Panc1 (cell line): Measurements from ENCODE around the gene IDUA. TPM values are rescaled to one million over a fixed set of nuclear protein-coding genes. Genes with fewer than 3 reads are reported as not detected.

Source experiments
- ATAC-seq: fragments of 200-7000 bp; cut with Tn5 transposase; 2 replicates; pipeline ENCODE4 v1.9.1; 2020; ENCODE audit warnings: mild to moderate bottlenecking, moderate library complexity
- BruUV-seq: library from RNA; stranded (reverse); fragments of 400-500 nt; replicated peaks from 2 replicates; lab custom pipeline; 2021; lab: Mats Ljungman, UMichigan
- CTCF ChIA-PET: fragments of 300-600 bp; sonication (Branson Sonifier 250); formaldehyde crosslinking; loops from one replicate; lab custom pipeline; 2022; ENCODE audit warnings: antibody characterized with exemption; lab: Charles Lee
- POLR2A ChIA-PET: fragments of 300-600 bp; sonication (Branson Sonifier 250); formaldehyde crosslinking; loops from one replicate; lab custom pipeline; 2022; ENCODE audit warnings: antibody characterized with exemption; lab: Charles Lee
- DNase-seq: peaks from one replicate; pipeline ENCODE4 v3.0.0-alpha.2; 2010; ENCODE audit warnings: low read depth, low spot score
- H3K27ac ChIP-seq: 2 replicates; pipeline ENCODE4 v1.5.1; 2011; ENCODE audit warnings: mild to moderate bottlenecking, low read length, inconsistent platforms
- H3K27me3 ChIP-seq: fragments of 200-500 bp; sonication (Bioruptor generic); 2 replicates; pipeline ENCODE4 v1.6.0; 2014; ENCODE audit warnings: low read length, inconsistent platforms; ENCODE audit not compliant: control insufficient read depth, insufficient read depth
- H3K36me3 ChIP-seq: fragments of 200-500 bp; sonication (Bioruptor generic); 2 replicates; pipeline ENCODE4 v1.5.1; 2014; ENCODE audit warnings: inconsistent platforms, mild to moderate bottlenecking, low read length, moderate library complexity; ENCODE audit not compliant: control insufficient read depth, insufficient read depth
- H3K4me1 ChIP-seq: 2 replicates; pipeline ENCODE4 v1.5.1; 2011; ENCODE audit warnings: inconsistent platforms, mild to moderate bottlenecking, low read length, moderate library complexity; ENCODE audit not compliant: control insufficient read depth, insufficient read depth
- H3K4me3 ChIP-seq, 2 experiments: 2 replicates each; pipeline ENCODE4 v1.5.1; 2011 to 2012; ENCODE audit warnings: low read depth in 2 of 2, low read length in 2 of 2, mild to moderate bottlenecking in 2 of 2, inconsistent platforms in 1 of 2, moderate library complexity in 1 of 2
- H3K9me3 ChIP-seq: fragments of 200-500 bp; sonication (Bioruptor generic); 2 replicates; pipeline ENCODE4 v1.5.1; 2014; ENCODE audit warnings: low read depth, mild to moderate bottlenecking, inconsistent platforms, low read length, moderate library complexity; ENCODE audit not compliant: control insufficient read depth, insufficient read depth
- CTCF ChIP-seq: fragments of 450-650 bp; IDR thresholded peaks from 2 replicates; pipeline ENCODE4 v1.5.1; 2017; ENCODE audit warnings: mild to moderate bottlenecking
- POLR2AphosphoS5 ChIP-seq: IDR thresholded peaks from 2 replicates; pipeline ENCODE4 v1.6.1; 2012; ENCODE audit warnings: mild to moderate bottlenecking, low read depth, low read length, moderate library complexity
- REST ChIP-seq, 2 experiments: IDR thresholded peaks; 2 replicates each; pipeline ENCODE4 v1.6.1; 2011 to 2012; ENCODE audit warnings: low read depth in 2 of 2, control low read depth in 1 of 2, low read length in 1 of 2, mild to moderate bottlenecking in 1 of 2, moderate library complexity in 1 of 2; ENCODE audit not compliant: insufficient read depth in 1 of 2
- SIN3A ChIP-seq: IDR thresholded peaks from 2 replicates; pipeline ENCODE4 v1.6.1; 2012; ENCODE audit warnings: low read depth, mild to moderate bottlenecking, low read length, moderate library complexity, borderline replicate concordance; ENCODE audit not compliant: insufficient read depth
- TCF7L2 ChIP-seq: IDR thresholded peaks from 2 replicates; pipeline ENCODE4 v1.6.1; 2011; ENCODE audit warnings: mild to moderate bottlenecking, low read depth, low read length, inconsistent platforms
- in situ Hi-C: cut with HindIII; loops from 2 replicates; pipeline ENCODE4 v1.10.0; 2016; ENCODE audit warnings: low sequenced_read_pairs, low pct_unique_long_range_greater_than_20kb
- intact Hi-C: fragments of 100-400 bp; cut with micrococcal nuclease; formaldehyde crosslinking; loops from one replicate; pipeline ENCODE4 v1.10.0; 2022; ENCODE audit not compliant: unreplicated experiment
- total RNA-seq: library from RNA; stranded (reverse); gene quantifications from one replicate; pipeline ENCODE4 v1.2.1, GENCODE V29; 2021; ENCODE audit not compliant: unreplicated experiment

The IDUA gene
- total RNA-seq, 1 experiment from 2014 or later = 30.6 TPM

- in situ Hi-C loops (no loop called here), intact Hi-C loops (no loop called here)
- DNase-seq = no peak
- H3K4me3 ChIP-seq = no peak overlapping the region
- no peaks in the 10 kb centered on the region for H3K27me3 ChIP-seq
- no TSS peak for BruUV-seq
- CTCF ChIA-PET = no interaction called here
- POLR2A ChIA-PET = no interaction called here
- H3K4me1 ChIP-seq = no peaks in the 10 kb centered on the region
- no peaks in the 10 kb centered on the region for H3K9me3 ChIP-seq
- ATAC-seq = no peak
- H3K36me3 ChIP-seq = no peaks in the 10 kb centered on the region
- no peak for TF ChIP-seq SIN3A
- TF ChIP-seq CTCF = no peak
- TF ChIP-seq TCF7L2 = no peak
- TF ChIP-seq REST (IDR thresholded peaks at IDR 0.05; ENCODE audit: insufficient read depth in 1 of 2, low read depth in 2 of 2, low read length in 1 of 2) = no peak
- no peak for TF ChIP-seq POLR2AphosphoS5
- no peak overlapping the region for H3K27ac ChIP-seq
These were observed 35.0 kb upstream of the IDUA start for GRCh38 chr4:951594-952468.

GRCh38 chr4:952881-953573, 33.8 kb upstream of the IDUA start:
- TF ChIP-seq TCF7L2 (no peak), SIN3A (no peak), POLR2AphosphoS5 (no peak), REST (IDR thresholded peaks at IDR 0.05; ENCODE audit: insufficient read depth in 1 of 2, low read depth in 2 of 2, low read length in 1 of 2) (no peak), CTCF (no peak)
- no TSS peak for BruUV-seq
- H3K4me1 ChIP-seq = no peaks in the 10 kb centered on the region
- H3K27ac ChIP-seq = no peak overlapping the region
- H3K36me3 ChIP-seq = no peaks in the 10 kb centered on the region
- DNase-seq (no peak), ATAC-seq (no peak)
- ChIA-PET CTCF (no interaction called here), POLR2A (no interaction called here)
- H3K9me3 ChIP-seq = no peaks in the 10 kb centered on the region
- no peaks in the 10 kb centered on the region for H3K27me3 ChIP-seq
- intact Hi-C loops (no loop called here), in situ Hi-C loops (no loop called here)
- H3K4me3 ChIP-seq = no peak overlapping the region
